HCT116 (cell line): ENCODE results near the gene HLA-B. TPM values are rescaled to one million over a fixed set of nuclear protein-coding genes. Genes with fewer than 3 reads are reported as not detected.
A peak's percentile ranks its signal among the peaks of the same experiment; 100 is the strongest.

Source experiments
- ATAC-seq: fragments of 200-7000 bp; cut with Tn5 transposase; 2 replicates; pipeline ENCODE4 v1.9.1; 2020; ENCODE audit warnings: mild to moderate bottlenecking, moderate library complexity
- BruUV-seq: library from RNA; stranded (reverse); fragments of 400-500 nt; replicated peaks from 2 replicates; lab custom pipeline; 2021; lab: Mats Ljungman, UMichigan
- CTCF ChIA-PET: fragments of 300-600 bp; sonication (Branson Sonifier 250); formaldehyde crosslinking; loops from one replicate; lab custom pipeline; 2021; ENCODE audit warnings: antibody characterized with exemption; lab: Charles Lee
- POLR2A ChIA-PET: fragments of 300-600, 350-600 bp; sonication (Branson Sonifier 250); formaldehyde crosslinking; loops from one replicate; lab custom pipeline; 2021; ENCODE audit warnings: antibody characterized with exemption; lab: Charles Lee
- RAD21 ChIA-PET, 2 experiments: fragments of 300-600 bp; sonication (Branson Sonifier 250); formaldehyde crosslinking; loops; one replicate each; lab custom pipeline; 2023; ENCODE audit warnings: low total read pairs in 2 of 2; ENCODE audit not compliant: uncharacterized antibody in 2 of 2, unreplicated experiment in 2 of 2, low non-redundant PET in 1 of 2; lab: Charles Lee
- DNase-seq: peaks from one replicate; pipeline ENCODE4 v3.0.0-alpha.2; 2010; ENCODE audit warnings: low read depth, low spot score
- H2AFZ ChIP-seq: fragments of 200-600 bp; shearing (Covaris generic), sonication (generic); 2 replicates; pipeline ENCODE4 v1.6.1; 2017; ENCODE audit warnings: low read depth, mixed run types, mixed read lengths, antibody characterized with exemption, low read length; ENCODE audit not compliant: poor library complexity, severe bottlenecking
- H3K27ac ChIP-seq: 2 replicates; pipeline ENCODE4 v1.5.1; 2012; ENCODE audit warnings: low read depth, low read length
- H3K27me3 ChIP-seq: fragments of 200-600 bp; sonication (generic); 2 replicates; pipeline ENCODE4 v1.6.1; 2016; ENCODE audit warnings: mixed run types, low read length, mixed read lengths; ENCODE audit not compliant: insufficient read depth
- H3K36me3 ChIP-seq, 2 experiments: fragments of 200-500 bp in 1 of 2; fragments of 200-600 bp in 1 of 2; sonication (Bioruptor generic) in 1 of 2; sonication (generic) in 1 of 2; 2 replicates each; pipeline versions ENCODE4 v1.5.1 to v1.6.1; 2014 to 2016; ENCODE audit warnings: low read length in 2 of 2, inconsistent platforms in 1 of 2, mixed read lengths in 1 of 2, mixed run types in 1 of 2; ENCODE audit not compliant: insufficient read depth in 2 of 2, control insufficient read depth in 1 of 2
- H3K4me1 ChIP-seq, 2 experiments: fragments of 200-600 bp in 1 of 2; sonication (generic) in 1 of 2; 2 replicates each; pipeline versions ENCODE4 v1.5.1 to v1.6.1; 2012 to 2017; ENCODE audit warnings: low read length in 2 of 2, inconsistent platforms in 1 of 2, mild to moderate bottlenecking in 1 of 2, mixed read lengths in 1 of 2, mixed run types in 1 of 2, moderate library complexity in 1 of 2; ENCODE audit not compliant: insufficient read depth in 2 of 2, control insufficient read depth in 1 of 2
- H3K4me2 ChIP-seq: fragments of 200-600 bp; sonication (generic); 2 replicates; pipeline ENCODE4 v1.6.1; 2017; ENCODE audit warnings: mixed run types, low read length, mixed read lengths
- H3K4me3 ChIP-seq, 2 experiments: fragments of 200-600 bp in 1 of 2; sonication (generic) in 1 of 2; replicated peaks in 1 of 2; 2 replicates each; pipeline ENCODE4 v1.5.1; 2011 to 2016; ENCODE audit warnings: low read length in 2 of 2, control low read depth in 1 of 2, low read depth in 1 of 2, mild to moderate bottlenecking in 1 of 2, mixed read lengths in 1 of 2, mixed run types in 1 of 2
- H3K79me2 ChIP-seq: fragments of 200-600 bp; sonication (generic); 2 replicates; pipeline ENCODE4 v1.6.1; 2017; ENCODE audit warnings: mild to moderate bottlenecking, mixed run types, low read length, moderate library complexity, mixed read lengths; ENCODE audit not compliant: insufficient read depth
- H3K9ac ChIP-seq: fragments of 200-600 bp; sonication (generic); 2 replicates; pipeline ENCODE4 v1.6.1; 2016; ENCODE audit warnings: low read length, mixed read lengths
- H3K9me2 ChIP-seq: fragments of 200-600 bp; sonication (generic), shearing (Covaris generic); 2 replicates; pipeline ENCODE4 v1.6.1; 2017; ENCODE audit warnings: mixed run types, mild to moderate bottlenecking, moderate library complexity; ENCODE audit not compliant: insufficient read depth
- H3K9me3 ChIP-seq, 2 experiments: fragments of 200-500 bp in 1 of 2; fragments of 200-600 bp in 1 of 2; sonication (Bioruptor generic) in 1 of 2; sonication (generic) in 1 of 2; 2 replicates each; pipeline ENCODE4 v1.6.1; 2014 to 2017; ENCODE audit warnings: low read length in 2 of 2, mixed read lengths in 2 of 2, inconsistent platforms in 1 of 2, low read depth in 1 of 2, mild to moderate bottlenecking in 1 of 2, mixed run types in 1 of 2, moderate library complexity in 1 of 2; ENCODE audit not compliant: control insufficient read depth in 1 of 2, insufficient read depth in 1 of 2
- H4K20me1 ChIP-seq: fragments of 200-600 bp; sonication (generic), shearing (Covaris generic); 2 replicates; pipeline ENCODE4 v1.6.1; 2017; ENCODE audit warnings: mixed run types, mild to moderate bottlenecking, moderate library complexity; ENCODE audit not compliant: insufficient read depth
- CBX3 ChIP-seq: IDR thresholded peaks from 2 replicates; pipeline ENCODE4 v1.6.1; 2012; ENCODE audit warnings: low read depth
- CTCF ChIP-seq, 3 experiments: fragments of 200-600 bp in 1 of 3; sonication (generic) in 1 of 3; IDR thresholded peaks in 2 of 3; conservative IDR thresholded peaks in 1 of 3; 2 replicates each; pipeline ENCODE4 v1.5.1; 2012 to 2017; ENCODE audit warnings: low read depth in 2 of 3, low read length in 2 of 3, antibody characterized with exemption in 1 of 3, borderline replicate concordance in 1 of 3, control low read depth in 1 of 3, mild to moderate bottlenecking in 1 of 3, mixed read lengths in 1 of 3, mixed run types in 1 of 3, moderate library complexity in 1 of 3; ENCODE audit not compliant: insufficient read depth in 1 of 3
- EGR1 ChIP-seq: IDR thresholded peaks from 2 replicates; pipeline ENCODE4 v1.6.1; 2012; ENCODE audit warnings: low read depth
- ELF1 ChIP-seq: IDR thresholded peaks from 2 replicates; pipeline ENCODE4 v1.6.1; 2012; ENCODE audit warnings: low read depth, borderline replicate concordance
- EZH2phosphoT487 ChIP-seq: fragments of 200-600 bp; IDR thresholded peaks from 2 replicates; pipeline ENCODE4 v1.6.1; 2018; ENCODE audit warnings: antibody characterized with exemption, borderline replicate concordance
- FOSL1 ChIP-seq: IDR thresholded peaks from 2 replicates; pipeline ENCODE4 v1.6.1; 2012; ENCODE audit warnings: low read depth
- RAD21 ChIP-seq: IDR thresholded peaks from 2 replicates; pipeline ENCODE4 v1.6.1; 2012; ENCODE audit warnings: low read depth, mild to moderate bottlenecking
- SP1 ChIP-seq: IDR thresholded peaks from 2 replicates; pipeline ENCODE4 v1.6.1; 2012; ENCODE audit warnings: low read depth
- SRF ChIP-seq: IDR thresholded peaks from 2 replicates; pipeline ENCODE4 v1.6.1; 2012; ENCODE audit warnings: low read depth
- TCF7L2 ChIP-seq: IDR thresholded peaks from 2 replicates; pipeline ENCODE4 v1.7.0; 2011; ENCODE audit warnings: borderline replicate concordance, inconsistent platforms; ENCODE audit not compliant: insufficient read depth, insufficient read length; ENCODE audit errors: extremely low read depth
- ZBTB33 ChIP-seq: IDR thresholded peaks from 2 replicates; pipeline ENCODE4 v1.6.1; 2011; ENCODE audit warnings: mild to moderate bottlenecking, low read length, moderate library complexity; ENCODE audit not compliant: insufficient replicate concordance; ENCODE audit errors: extremely low read depth
- ZNF274 ChIP-seq: fragments of 200-500 bp; sonication (Bioruptor generic); IDR thresholded peaks from 2 replicates; pipeline ENCODE4 v1.6.1; 2014; ENCODE audit warnings: mild to moderate bottlenecking, low read depth, low read length, inconsistent platforms
- intact Hi-C: fragments of 100-400 bp; cut with micrococcal nuclease; formaldehyde crosslinking; loops from 2 replicates; pipeline ENCODE4 v1.10.0; 2022
- total RNA-seq: library from RNA; stranded (reverse); gene quantifications from one replicate; pipeline ENCODE4 v1.2.1, GENCODE V29; 2021; ENCODE audit not compliant: unreplicated experiment

HLA-B gene
- total RNA-seq, 1 experiment from 2014 or later = 381 TPM

- no peak overlapping the region for H3K4me3 ChIP-seq
- ChIA-PET RAD21 (no interaction called here), POLR2A (no interaction called here), CTCF (no interaction called here)
- no peak overlapping the region for H3K9ac ChIP-seq
- TF ChIP-seq EZH2phosphoT487 = no peak
- no peak for TF ChIP-seq ELF1
- peak; percentile 85; the same call in 1 of the 2 replicates for TF ChIP-seq CBX3
- no peak for TF ChIP-seq TCF7L2
- no peak for TF ChIP-seq CTCF (IDR thresholded peaks at IDR 0.05 in 2 of 3, conservative IDR thresholded peaks at IDR 0.05 in 1 of 3; ENCODE audit: borderline replicate concordance in 1 of 3, insufficient read depth in 1 of 3, low read depth in 2 of 3, low read length in 2 of 3)
- no peak for TF ChIP-seq FOSL1
- 0 out of 2 replicates have a peak, but pooled peaks have one; percentile 10 for TF ChIP-seq SP1
- peak; percentile 77 for TF ChIP-seq SRF
- TF ChIP-seq ZNF274 = no peak
- TF ChIP-seq ZBTB33 = no peak
- no peak for TF ChIP-seq RAD21
- no peak for TF ChIP-seq EGR1
- H2AFZ ChIP-seq = no peak overlapping the region
- H3K4me1 ChIP-seq = no peaks in the 10 kb centered on the region
- no peaks in the 10 kb centered on the region for H3K36me3 ChIP-seq
- H3K79me2 ChIP-seq = no peaks in the 10 kb centered on the region
- H3K27me3 ChIP-seq = no peaks in the 10 kb centered on the region
- no peaks in the 10 kb centered on the region for H3K9me2 ChIP-seq
- no TSS peak for BruUV-seq
- H3K4me2 ChIP-seq = no peak overlapping the region
- ATAC-seq = no peak
- H3K9me3 ChIP-seq = peaks cover 3 to 15% of the 10 kb centered on the region in 2 experiments; a peak in 1 of 4 replicates
- intact Hi-C loops = no loop called here
- DNase-seq = peak; percentile 13
- H4K20me1 ChIP-seq = no peaks in the 10 kb centered on the region
- H3K27ac ChIP-seq = peak overlapping the region; percentile 43; the same call in 1 of the 2 replicates
Measured at GRCh38 chr6:31336896-31337496, 20.0 kb downstream of the HLA-B start.
